HCT116 (cell line): Measurements from ENCODE around the gene KLHL25. TPM values are rescaled to one million over a fixed set of nuclear protein-coding genes. Genes with fewer than 3 reads are reported as not detected.

Experiments used
- ATAC-seq: fragments of 200-7000 bp; cut with Tn5 transposase; 2 replicates; pipeline ENCODE4 v1.9.1; 2020; ENCODE audit warnings: mild to moderate bottlenecking, moderate library complexity
- BruUV-seq: library from RNA; stranded (reverse); fragments of 400-500 nt; replicated peaks from 2 replicates; lab custom pipeline; 2021; lab: Mats Ljungman, UMichigan
- CTCF ChIA-PET: fragments of 300-600 bp; sonication (Branson Sonifier 250); formaldehyde crosslinking; loops from one replicate; lab custom pipeline; 2021; ENCODE audit warnings: antibody characterized with exemption; lab: Charles Lee
- POLR2A ChIA-PET: fragments of 300-600, 350-600 bp; sonication (Branson Sonifier 250); formaldehyde crosslinking; loops from one replicate; lab custom pipeline; 2021; ENCODE audit warnings: antibody characterized with exemption; lab: Charles Lee
- RAD21 ChIA-PET, 2 experiments: fragments of 300-600 bp; sonication (Branson Sonifier 250); formaldehyde crosslinking; loops; one replicate each; lab custom pipeline; 2023; ENCODE audit warnings: low total read pairs in 2 of 2; ENCODE audit not compliant: uncharacterized antibody in 2 of 2, unreplicated experiment in 2 of 2, low non-redundant PET in 1 of 2; lab: Charles Lee
- DNase-seq: peaks from one replicate; pipeline ENCODE4 v3.0.0-alpha.2; 2010; ENCODE audit warnings: low read depth, low spot score
- H2AFZ ChIP-seq: fragments of 200-600 bp; shearing (Covaris generic), sonication (generic); 2 replicates; pipeline ENCODE4 v1.6.1; 2017; ENCODE audit warnings: low read depth, mixed run types, mixed read lengths, antibody characterized with exemption, low read length; ENCODE audit not compliant: poor library complexity, severe bottlenecking
- H3K27ac ChIP-seq: 2 replicates; pipeline ENCODE4 v1.5.1; 2012; ENCODE audit warnings: low read depth, low read length
- H3K27me3 ChIP-seq: fragments of 200-600 bp; sonication (generic); 2 replicates; pipeline ENCODE4 v1.6.1; 2016; ENCODE audit warnings: mixed run types, low read length, mixed read lengths; ENCODE audit not compliant: insufficient read depth
- H3K36me3 ChIP-seq, 2 experiments: fragments of 200-500 bp in 1 of 2; fragments of 200-600 bp in 1 of 2; sonication (Bioruptor generic) in 1 of 2; sonication (generic) in 1 of 2; 2 replicates each; pipeline versions ENCODE4 v1.5.1 to v1.6.1; 2014 to 2016; ENCODE audit warnings: low read length in 2 of 2, inconsistent platforms in 1 of 2, mixed read lengths in 1 of 2, mixed run types in 1 of 2; ENCODE audit not compliant: insufficient read depth in 2 of 2, control insufficient read depth in 1 of 2
- H3K4me1 ChIP-seq, 2 experiments: fragments of 200-600 bp in 1 of 2; sonication (generic) in 1 of 2; 2 replicates each; pipeline versions ENCODE4 v1.5.1 to v1.6.1; 2012 to 2017; ENCODE audit warnings: low read length in 2 of 2, inconsistent platforms in 1 of 2, mild to moderate bottlenecking in 1 of 2, mixed read lengths in 1 of 2, mixed run types in 1 of 2, moderate library complexity in 1 of 2; ENCODE audit not compliant: insufficient read depth in 2 of 2, control insufficient read depth in 1 of 2
- H3K4me2 ChIP-seq: fragments of 200-600 bp; sonication (generic); 2 replicates; pipeline ENCODE4 v1.6.1; 2017; ENCODE audit warnings: mixed run types, low read length, mixed read lengths
- H3K4me3 ChIP-seq, 2 experiments: fragments of 200-600 bp in 1 of 2; sonication (generic) in 1 of 2; replicated peaks in 1 of 2; 2 replicates each; pipeline ENCODE4 v1.5.1; 2011 to 2016; ENCODE audit warnings: low read length in 2 of 2, control low read depth in 1 of 2, low read depth in 1 of 2, mild to moderate bottlenecking in 1 of 2, mixed read lengths in 1 of 2, mixed run types in 1 of 2
- H3K79me2 ChIP-seq: fragments of 200-600 bp; sonication (generic); 2 replicates; pipeline ENCODE4 v1.6.1; 2017; ENCODE audit warnings: mild to moderate bottlenecking, mixed run types, low read length, moderate library complexity, mixed read lengths; ENCODE audit not compliant: insufficient read depth
- H3K9ac ChIP-seq: fragments of 200-600 bp; sonication (generic); 2 replicates; pipeline ENCODE4 v1.6.1; 2016; ENCODE audit warnings: low read length, mixed read lengths
- H3K9me2 ChIP-seq: fragments of 200-600 bp; sonication (generic), shearing (Covaris generic); 2 replicates; pipeline ENCODE4 v1.6.1; 2017; ENCODE audit warnings: mixed run types, mild to moderate bottlenecking, moderate library complexity; ENCODE audit not compliant: insufficient read depth
- H3K9me3 ChIP-seq, 2 experiments: fragments of 200-500 bp in 1 of 2; fragments of 200-600 bp in 1 of 2; sonication (Bioruptor generic) in 1 of 2; sonication (generic) in 1 of 2; 2 replicates each; pipeline ENCODE4 v1.6.1; 2014 to 2017; ENCODE audit warnings: low read length in 2 of 2, mixed read lengths in 2 of 2, inconsistent platforms in 1 of 2, low read depth in 1 of 2, mild to moderate bottlenecking in 1 of 2, mixed run types in 1 of 2, moderate library complexity in 1 of 2; ENCODE audit not compliant: control insufficient read depth in 1 of 2, insufficient read depth in 1 of 2
- H4K20me1 ChIP-seq: fragments of 200-600 bp; sonication (generic), shearing (Covaris generic); 2 replicates; pipeline ENCODE4 v1.6.1; 2017; ENCODE audit warnings: mixed run types, mild to moderate bottlenecking, moderate library complexity; ENCODE audit not compliant: insufficient read depth
- CBX3 ChIP-seq: IDR thresholded peaks from 2 replicates; pipeline ENCODE4 v1.6.1; 2012; ENCODE audit warnings: low read depth
- CEBPB ChIP-seq: IDR thresholded peaks from 2 replicates; pipeline ENCODE4 v1.6.1; 2012; ENCODE audit warnings: low read depth
- ELF1 ChIP-seq: IDR thresholded peaks from 2 replicates; pipeline ENCODE4 v1.6.1; 2012; ENCODE audit warnings: low read depth, borderline replicate concordance
- EZH2 ChIP-seq: fragments of 200-600 bp; sonication (generic); IDR thresholded peaks from 2 replicates; pipeline ENCODE4 v1.6.1; 2017; ENCODE audit warnings: antibody characterized with exemption, mixed run types
- JUND ChIP-seq: IDR thresholded peaks from 2 replicates; pipeline ENCODE4 v1.6.1; 2012
- POLR2A ChIP-seq: IDR thresholded peaks from 2 replicates; pipeline ENCODE4 v1.7.0; 2011; ENCODE audit warnings: borderline replicate concordance; ENCODE audit not compliant: insufficient read depth, insufficient read length; ENCODE audit errors: extremely low read depth
- RAD21 ChIP-seq: IDR thresholded peaks from 2 replicates; pipeline ENCODE4 v1.6.1; 2012; ENCODE audit warnings: low read depth, mild to moderate bottlenecking
- SIN3A ChIP-seq: IDR thresholded peaks from 2 replicates; pipeline ENCODE4 v1.6.1; 2012; ENCODE audit warnings: low read depth
- SRF ChIP-seq: IDR thresholded peaks from 2 replicates; pipeline ENCODE4 v1.6.1; 2012; ENCODE audit warnings: low read depth
- TCF7L2 ChIP-seq: IDR thresholded peaks from 2 replicates; pipeline ENCODE4 v1.7.0; 2011; ENCODE audit warnings: borderline replicate concordance, inconsistent platforms; ENCODE audit not compliant: insufficient read depth, insufficient read length; ENCODE audit errors: extremely low read depth
- ZFX ChIP-seq: fragments of 450-650 bp; IDR thresholded peaks from 2 replicates; pipeline ENCODE4 v1.6.1; 2017
- intact Hi-C: fragments of 100-400 bp; cut with micrococcal nuclease; formaldehyde crosslinking; loops from 2 replicates; pipeline ENCODE4 v1.10.0; 2022
- total RNA-seq: library from RNA; stranded (reverse); gene quantifications from one replicate; pipeline ENCODE4 v1.2.1, GENCODE V29; 2021; ENCODE audit not compliant: unreplicated experiment
- TF ChIP-seq, protein P1 (sequence below): IDR thresholded peaks from 2 replicates; pipeline ENCODE4 v1.6.1; 2012
- TF ChIP-seq, protein P2 (sequence below): IDR thresholded peaks from 2 replicates; pipeline ENCODE4 v1.6.1; 2012
- TF ChIP-seq, protein P3 (sequence below): IDR thresholded peaks from 2 replicates; pipeline ENCODE4 v1.6.1; 2012; ENCODE audit warnings: low read depth

Gene KLHL25
- total RNA-seq, 1 experiment from 2014 or later: 5.3 TPM

DNA sequence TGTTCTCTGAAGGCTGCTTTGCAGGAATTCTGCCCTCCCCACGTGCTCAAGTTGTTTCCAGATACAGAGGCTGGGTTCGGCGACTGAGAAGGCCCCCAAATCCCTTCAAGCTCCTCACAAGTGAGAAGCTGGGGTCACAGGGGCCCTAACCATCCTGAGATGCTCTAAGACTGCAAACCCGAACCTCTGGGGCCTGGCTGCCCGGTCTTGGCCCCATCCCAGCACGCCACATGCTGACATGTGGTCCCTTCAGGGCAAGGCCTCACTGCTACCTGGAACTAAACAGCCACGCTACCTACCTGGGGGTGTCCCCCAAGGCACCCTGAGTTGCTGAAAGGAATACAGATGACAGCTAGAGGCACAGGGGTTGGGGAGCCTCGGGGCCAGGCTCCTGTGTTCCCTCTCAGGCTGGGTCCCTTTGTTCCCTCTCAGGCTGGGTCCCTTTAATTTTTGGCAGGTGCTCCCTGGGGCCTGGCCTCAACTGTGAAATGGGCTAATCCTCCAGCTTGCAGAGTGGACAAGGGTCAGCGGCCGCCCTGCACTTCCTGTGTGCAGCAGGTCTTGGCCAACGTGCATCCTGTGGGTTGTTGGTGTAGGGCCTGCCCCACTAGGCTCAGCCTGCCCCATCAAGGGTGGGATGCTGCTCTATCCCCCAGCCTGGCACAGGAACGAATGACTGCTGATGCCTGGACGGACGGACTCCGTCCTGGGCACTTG, 32.5 kb downstream of the KLHL25 start:
- no peaks in the 10 kb centered on the region for H4K20me1 ChIP-seq
- no peak overlapping the region for H3K4me2 ChIP-seq
- no peak for DNase-seq
- H3K4me3 ChIP-seq: no peak overlapping the region
- H3K36me3 ChIP-seq: no peaks in the 10 kb centered on the region
- intact Hi-C loops: no loop called here
- H3K9me3 ChIP-seq: no peaks in the 10 kb centered on the region
- no peaks in the 10 kb centered on the region for H3K4me1 ChIP-seq
- H3K9me2 ChIP-seq: no peaks in the 10 kb centered on the region
- no peak overlapping the region for H2AFZ ChIP-seq
- no peaks in the 10 kb centered on the region for H3K79me2 ChIP-seq
- H3K9ac ChIP-seq: no peak overlapping the region
- TF ChIP-seq, protein P1, sequence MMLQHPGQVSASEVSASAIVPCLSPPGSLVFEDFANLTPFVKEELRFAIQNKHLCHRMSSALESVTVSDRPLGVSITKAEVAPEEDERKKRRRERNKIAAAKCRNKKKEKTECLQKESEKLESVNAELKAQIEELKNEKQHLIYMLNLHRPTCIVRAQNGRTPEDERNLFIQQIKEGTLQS: no peak
- TF ChIP-seq SIN3A (no peak), ELF1 (no peak), SRF (no peak), JUND (no peak), RAD21 (no peak), POLR2A (no peak), EZH2 (no peak), TCF7L2 (no peak), ZFX (no peak), CEBPB (no peak), CBX3 (no peak)
- TF ChIP-seq, protein P2, sequence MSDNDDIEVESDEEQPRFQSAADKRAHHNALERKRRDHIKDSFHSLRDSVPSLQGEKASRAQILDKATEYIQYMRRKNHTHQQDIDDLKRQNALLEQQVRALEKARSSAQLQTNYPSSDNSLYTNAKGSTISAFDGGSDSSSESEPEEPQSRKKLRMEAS: no peak
- TF ChIP-seq, protein P3, sequence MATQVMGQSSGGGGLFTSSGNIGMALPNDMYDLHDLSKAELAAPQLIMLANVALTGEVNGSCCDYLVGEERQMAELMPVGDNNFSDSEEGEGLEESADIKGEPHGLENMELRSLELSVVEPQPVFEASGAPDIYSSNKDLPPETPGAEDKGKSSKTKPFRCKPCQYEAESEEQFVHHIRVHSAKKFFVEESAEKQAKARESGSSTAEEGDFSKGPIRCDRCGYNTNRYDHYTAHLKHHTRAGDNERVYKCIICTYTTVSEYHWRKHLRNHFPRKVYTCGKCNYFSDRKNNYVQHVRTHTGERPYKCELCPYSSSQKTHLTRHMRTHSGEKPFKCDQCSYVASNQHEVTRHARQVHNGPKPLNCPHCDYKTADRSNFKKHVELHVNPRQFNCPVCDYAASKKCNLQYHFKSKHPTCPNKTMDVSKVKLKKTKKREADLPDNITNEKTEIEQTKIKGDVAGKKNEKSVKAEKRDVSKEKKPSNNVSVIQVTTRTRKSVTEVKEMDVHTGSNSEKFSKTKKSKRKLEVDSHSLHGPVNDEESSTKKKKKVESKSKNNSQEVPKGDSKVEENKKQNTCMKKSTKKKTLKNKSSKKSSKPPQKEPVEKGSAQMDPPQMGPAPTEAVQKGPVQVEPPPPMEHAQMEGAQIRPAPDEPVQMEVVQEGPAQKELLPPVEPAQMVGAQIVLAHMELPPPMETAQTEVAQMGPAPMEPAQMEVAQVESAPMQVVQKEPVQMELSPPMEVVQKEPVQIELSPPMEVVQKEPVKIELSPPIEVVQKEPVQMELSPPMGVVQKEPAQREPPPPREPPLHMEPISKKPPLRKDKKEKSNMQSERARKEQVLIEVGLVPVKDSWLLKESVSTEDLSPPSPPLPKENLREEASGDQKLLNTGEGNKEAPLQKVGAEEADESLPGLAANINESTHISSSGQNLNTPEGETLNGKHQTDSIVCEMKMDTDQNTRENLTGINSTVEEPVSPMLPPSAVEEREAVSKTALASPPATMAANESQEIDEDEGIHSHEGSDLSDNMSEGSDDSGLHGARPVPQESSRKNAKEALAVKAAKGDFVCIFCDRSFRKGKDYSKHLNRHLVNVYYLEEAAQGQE: no peak
- ChIA-PET CTCF (no interaction called here), RAD21 (no interaction called here), POLR2A (no interaction called here)
- H3K27ac ChIP-seq: no peak overlapping the region
- H3K27me3 ChIP-seq: no peaks in the 10 kb centered on the region
- ATAC-seq: no peak
- no TSS peak for BruUV-seq
